Bronchus fibroblast of lung (primary cell): ENCODE results near the gene CDC16. TPM values are rescaled to one million over a fixed set of nuclear protein-coding genes. Genes with fewer than 3 reads are reported as not detected.

Source experiments
- total RNA-seq: library from RNA; depleted of rRNA; stranded (reverse); fragments of >200 nt; gene quantifications from 2 replicates; pipeline ENCODE4 v1.2.3, GENCODE V29; 2015

CDC16 gene
- 18.0 and 22.2 TPM in 2 replicates for total RNA-seq

GRCh38 chr13:114234645-114235421, at the start of gene CDC16:
Gene CDC16 (plus strand): TSS chr13:114234897. CDS start chr13:114235085, 188 bp downstream.

GRCh38 chr13:114281351-114282040, 46.8 kb downstream of the CDC16 start, which contains the start of gene UPF3A:
Gene UPF3A (plus strand): TSS chr13:114281601. CDS start chr13:114281640, 39 bp downstream.

GRCh38 chr13:114314074-114314912, 79.6 kb downstream of the CDC16 start, which contains the start of gene CHAMP1:
Gene CHAMP1 (plus strand): TSS chr13:114314503. CDS start chr13:114323843, 9,340 bp downstream.

Other genes starting within 250 kb of the CDC16 start
- 25.3 and 26.6 TPM in 2 replicates for gene RASA3, start 102.3 kb upstream of the CDC16 start, total RNA-seq
- not detected in 2 replicates for gene CFAP97D2, start 55.6 kb upstream of the CDC16 start, total RNA-seq
- gene UPF3A, start 46.7 kb downstream of the CDC16 start, total RNA-seq, result 16.1 and 19.8 TPM in 2 replicates
- 28.7 and 36.8 TPM in 2 replicates for gene CHAMP1, start 79.6 kb downstream of the CDC16 start, total RNA-seq